GM21528 (cell line): ENCODE results near the gene FAM216A.
"Not testable (repeated sequence)": the region's sequence is repeated elsewhere in the genome, so short reads cannot be mapped to it uniquely, and the experiment has no call there.

Experiments
- ATAC-seq: cut with Tn5 transposase; IDR thresholded peaks from one replicate; pipeline ENCODE4 v1.9.1; 2021; ENCODE audit warnings: mild to moderate bottlenecking, moderate library complexity; ENCODE audit not compliant: unreplicated experiment, low FRiP score

Gene FAM216A

DNA sequence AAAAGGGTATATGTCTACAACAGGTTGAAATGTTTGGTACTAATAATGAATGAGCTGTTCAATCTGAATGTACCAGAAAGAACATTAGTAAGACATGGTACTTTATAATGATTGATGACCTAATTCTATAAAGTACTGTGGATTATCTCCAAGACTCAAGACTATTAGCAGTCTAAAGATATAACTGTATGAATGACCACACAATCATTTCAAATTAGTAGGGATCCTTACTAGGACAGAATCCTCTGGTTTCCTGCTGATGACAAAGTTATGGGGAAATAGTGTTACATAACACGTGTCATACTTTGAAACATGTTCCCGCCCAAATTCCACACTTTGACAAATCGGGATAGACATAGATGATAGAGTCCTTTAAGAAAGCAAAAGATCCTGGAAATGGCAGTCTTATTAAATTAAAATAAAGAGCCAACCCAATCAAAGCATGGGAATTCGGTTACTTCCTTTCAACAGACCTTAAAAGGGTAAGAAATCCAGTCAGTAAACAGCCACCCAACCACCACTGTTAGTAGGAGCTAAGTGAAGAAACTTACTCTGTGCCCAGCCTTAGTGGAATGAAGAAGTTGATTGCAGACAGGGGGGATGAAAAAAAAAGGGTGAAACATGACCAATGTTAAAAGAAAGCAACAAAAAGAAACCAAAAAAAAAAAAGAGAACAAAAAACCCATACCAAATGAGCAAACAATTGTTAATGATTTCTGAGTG, 30.5 kb downstream of the FAM216A start:
- no peak for ATAC-seq

DNA sequence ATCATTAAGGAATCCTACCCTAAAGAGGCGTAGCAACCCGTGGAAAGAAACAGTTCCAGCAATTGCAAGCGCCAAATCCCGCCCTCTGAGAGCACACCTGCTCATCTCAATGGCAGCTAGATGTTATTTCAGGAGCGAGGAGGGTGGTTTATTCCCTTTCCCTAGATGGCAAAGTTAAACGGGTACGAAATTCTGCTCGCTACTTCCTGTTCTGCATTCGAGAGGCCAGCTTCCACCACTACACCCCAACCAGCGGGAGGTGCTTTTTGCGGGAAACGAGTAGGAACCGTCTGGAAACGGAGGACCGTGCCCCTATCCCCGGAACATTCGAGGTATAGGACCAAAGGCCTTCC, 32.7 kb downstream of the FAM216A start:
- no peak for ATAC-seq

DNA sequence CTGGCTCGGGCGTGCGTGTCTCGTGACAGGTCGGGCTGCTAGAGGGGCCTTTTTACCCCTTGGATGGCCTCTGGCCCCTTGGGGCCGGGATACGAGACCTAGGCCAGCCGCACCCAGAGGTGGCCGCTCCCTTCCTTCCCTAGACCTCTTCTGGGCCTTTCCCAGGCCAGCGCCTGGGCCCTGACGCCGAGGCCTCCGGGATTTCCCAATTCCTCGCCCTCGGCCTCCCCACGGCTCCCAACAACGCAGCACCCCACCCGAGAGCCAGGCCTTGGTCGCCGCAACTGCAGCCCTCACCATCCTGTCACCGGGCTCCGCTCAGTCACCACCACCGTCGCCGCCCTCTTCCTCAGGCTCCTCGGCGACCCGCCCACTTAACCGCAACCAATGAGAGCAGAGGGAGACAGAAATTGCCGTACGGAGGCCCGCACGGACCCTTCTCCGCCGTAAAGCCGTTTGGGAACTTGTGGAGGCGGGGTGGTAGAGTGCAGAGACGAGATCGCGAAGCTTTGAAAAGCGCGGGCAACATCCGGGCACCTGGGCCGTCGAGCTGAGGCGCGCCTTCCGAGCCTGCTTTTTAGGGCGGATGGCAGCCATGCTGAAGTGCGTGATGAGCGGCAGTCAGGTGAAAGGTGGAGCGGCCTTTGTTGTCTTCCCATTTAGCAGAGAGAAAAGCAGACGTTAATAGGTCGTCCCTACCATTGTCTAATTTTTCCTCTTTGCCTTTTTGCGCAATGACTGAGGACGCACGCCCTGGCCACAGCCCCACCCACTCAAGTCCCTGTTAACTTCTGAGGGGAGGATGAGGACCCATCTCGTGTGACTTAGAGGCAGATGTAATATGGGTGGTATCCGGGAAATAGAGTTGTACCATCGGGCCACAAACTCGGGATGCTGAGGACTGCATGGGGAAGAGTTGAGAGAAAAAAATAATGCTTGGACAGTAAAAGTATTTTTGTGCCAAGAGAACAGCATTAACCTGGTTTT, 33.4 kb downstream of the FAM216A start, which contains the start of the genes RAD9B and VPS29:
Gene RAD9B (plus strand): TSS at position 580 of the 987 bp plus-strand sequence. CDS start 7 bp downstream, at position 587.
Gene VPS29 (minus strand): TSS at position 360 of the 987 bp plus-strand sequence. CDS start 60 bp downstream, at position 300.
- ATAC-seq = peak; percentile 92

GRCh38 chr12:110503432-110503831, 34.8 kb downstream of the FAM216A start:
- no peak for ATAC-seq

- ATAC-seq = no peak
Observed at GRCh38 chr12:110505332-110505731, 36.7 kb downstream of the FAM216A start.

DNA sequence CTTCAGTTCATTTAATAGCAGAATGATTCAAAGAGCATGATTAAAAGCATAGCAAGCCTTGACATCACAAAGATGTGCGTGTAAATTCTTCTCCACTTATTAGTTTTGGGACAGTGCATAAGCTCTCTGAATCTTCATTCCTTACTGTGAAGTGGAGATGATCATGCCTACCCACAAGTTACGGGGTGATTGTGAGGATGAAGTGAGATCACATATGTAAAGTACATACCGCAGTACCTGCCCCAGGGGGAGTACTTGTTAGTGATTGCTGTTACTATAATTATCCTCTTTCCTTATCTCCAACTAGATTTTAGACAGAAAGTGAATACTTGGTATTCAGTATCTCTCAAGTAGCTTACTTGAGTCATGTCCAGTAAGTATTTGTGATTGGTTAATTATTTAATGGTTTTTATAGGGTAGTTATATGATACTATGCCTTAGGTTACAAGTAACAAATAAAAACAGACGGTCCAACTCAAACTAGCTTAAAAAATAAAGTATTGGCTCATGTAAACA, 39.5 kb downstream of the FAM216A start:
- ATAC-seq = no peak

DNA sequence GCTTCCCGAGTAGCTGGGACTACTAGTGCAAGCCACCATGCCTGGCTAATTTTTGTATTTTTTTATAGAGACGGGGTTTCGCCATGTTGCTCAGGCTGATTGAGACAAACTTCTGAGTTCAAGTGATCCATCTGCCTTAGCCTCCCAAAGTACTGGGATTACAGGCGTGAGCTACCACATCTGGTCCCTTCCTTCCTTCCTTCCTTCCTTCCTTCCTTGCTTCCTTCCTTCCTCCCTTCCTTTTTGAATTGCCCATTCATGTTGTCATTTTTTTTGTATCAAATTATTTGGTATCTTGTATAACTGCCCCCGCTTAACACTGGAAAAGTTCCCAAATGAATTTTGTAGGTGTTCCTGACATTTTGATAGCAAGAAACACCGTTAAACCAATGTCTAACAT, 45.2 kb downstream of the FAM216A start:
- no peak for ATAC-seq

DNA sequence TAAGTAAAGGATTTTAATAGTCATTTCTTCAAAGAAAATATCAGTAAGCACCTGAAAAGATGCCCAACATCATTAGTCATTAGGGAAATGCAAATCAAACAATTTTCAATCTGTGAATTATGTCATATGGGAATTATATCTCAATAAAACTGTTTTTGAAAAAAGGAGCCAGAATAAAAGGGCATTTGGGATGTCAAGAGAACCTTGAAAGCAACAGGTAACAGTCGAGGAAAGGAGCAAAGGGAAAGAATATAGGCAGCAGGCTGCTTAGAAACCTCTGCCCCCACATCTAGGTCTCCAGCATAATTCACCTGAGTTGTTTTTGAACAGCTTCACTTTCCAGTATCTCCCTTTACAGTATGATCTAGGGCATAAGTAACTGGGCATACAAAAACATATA, 45.7 kb downstream of the FAM216A start:
- no peak for ATAC-seq

DNA sequence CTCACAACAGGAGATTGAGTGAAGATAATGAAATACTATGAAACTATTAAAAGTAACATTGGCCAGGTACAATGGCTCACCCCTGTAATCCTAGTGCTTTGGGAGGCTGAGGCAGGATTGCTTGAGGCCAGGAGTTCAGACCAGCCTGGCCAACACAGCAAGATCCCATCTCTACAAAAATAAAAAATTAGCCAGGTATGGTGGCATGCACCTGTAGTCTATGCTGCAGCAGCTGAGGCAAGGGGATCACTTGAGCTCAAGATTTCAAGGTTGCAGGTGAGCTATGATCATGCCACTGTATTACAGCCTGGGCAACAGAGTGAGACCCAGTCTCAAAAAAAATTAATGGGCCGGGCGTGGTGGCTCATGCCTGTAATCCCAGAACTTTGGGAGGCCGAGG, 48.4 kb downstream of the FAM216A start:
- no peak for ATAC-seq

- ATAC-seq = not testable (repeated sequence)
Observed at GRCh38 chr12:110518014-110518413, 49.4 kb downstream of the FAM216A start.

- not testable (repeated sequence) for ATAC-seq
Observed at GRCh38 chr12:110520876-110521712, 52.4 kb downstream of the FAM216A start.

DNA sequence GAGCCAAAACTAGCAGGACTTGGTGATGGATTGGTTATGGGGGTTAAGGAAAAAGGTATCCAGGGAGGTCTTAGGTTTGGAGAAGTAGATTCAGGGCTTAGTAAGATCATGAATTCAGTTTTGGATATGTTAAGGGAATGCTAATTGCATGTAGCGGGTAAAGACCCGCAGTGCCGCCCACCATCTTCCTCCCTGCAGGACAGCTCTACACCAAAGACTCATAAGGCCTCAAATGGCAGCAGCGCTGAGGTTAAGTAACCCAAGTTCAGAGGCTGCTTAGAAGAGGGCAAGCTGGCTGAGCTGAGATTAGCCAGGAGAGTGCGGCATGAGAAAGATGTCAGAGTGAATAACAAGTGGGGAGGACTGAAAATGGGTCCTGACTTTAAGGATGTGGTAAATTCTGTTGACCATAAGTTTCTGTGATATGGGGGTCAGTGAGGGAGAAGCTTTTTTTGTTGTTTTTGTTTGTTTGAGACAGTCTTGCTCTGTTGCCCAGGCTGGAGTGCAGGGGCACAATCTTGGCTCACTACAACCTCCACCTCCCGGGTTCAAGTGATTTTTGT, 59.7 kb downstream of the FAM216A start:
- ATAC-seq = no peak

GRCh38 chr12:110530511-110530910, 61.9 kb downstream of the FAM216A start:
- no peak for ATAC-seq

GRCh38 chr12:110531741-110532333, 63.2 kb downstream of the FAM216A start:
- ATAC-seq = peak; percentile 76

DNA sequence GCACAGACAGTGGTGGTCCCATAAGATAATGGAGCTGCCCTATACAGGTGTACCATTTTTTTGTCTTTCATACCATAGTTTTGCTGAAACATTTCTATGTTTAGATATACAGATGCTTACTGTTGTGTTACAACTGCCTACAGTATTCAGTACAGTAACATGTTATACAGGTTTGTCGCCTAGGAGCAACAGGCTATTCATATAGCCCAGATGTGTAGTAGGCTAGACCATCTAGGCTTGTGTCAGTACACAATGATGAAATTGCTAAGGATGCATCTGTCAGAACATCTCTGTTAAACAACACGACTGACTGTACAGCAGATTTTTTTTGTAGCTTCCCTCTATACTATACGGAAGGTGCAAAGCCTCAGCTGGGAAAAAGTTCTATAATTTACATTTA, 64.0 kb downstream of the FAM216A start:
- ATAC-seq = no peak

- no peak for ATAC-seq
Observed at GRCh38 chr12:110533607-110534006, 65.0 kb downstream of the FAM216A start.

DNA sequence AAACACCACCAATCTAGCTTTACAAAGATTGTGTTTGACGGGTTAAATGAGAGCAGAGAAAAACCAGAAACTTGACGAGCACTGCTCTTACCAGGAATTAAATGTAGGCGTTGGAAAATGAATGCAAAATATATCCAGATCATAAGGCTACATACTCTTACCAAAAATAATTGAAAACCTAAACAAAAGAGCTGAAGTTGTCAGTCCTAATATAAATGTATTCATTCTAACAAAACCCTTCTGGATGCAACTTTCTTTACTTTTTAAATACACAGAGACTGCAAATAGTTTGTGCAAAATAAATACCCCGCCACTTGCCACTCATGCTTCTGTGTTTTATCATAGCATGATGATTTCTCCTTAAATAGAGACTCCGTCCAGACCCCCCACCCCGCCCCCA, 66.2 kb downstream of the FAM216A start:
- ATAC-seq = no peak

- no peak for ATAC-seq
Observed at GRCh38 chr12:110536834-110537604, 68.4 kb downstream of the FAM216A start.
